Activated naive CD8-positive, alpha-beta T cell treated with anti-CD3 and anti-CD28 coated beads, Interleukin-2, amount 50 U/mL, for 24 hours (primary cell): Measurements from ENCODE around the gene RBFOX2.
"Not testable (repeated sequence)": the region's sequence is repeated elsewhere in the genome, so short reads cannot be mapped to it uniquely, and the experiment has no call there.

Source experiments
- ATAC-seq: fragments of 150-1000 bp; cut with Tn5 transposase; one replicate; pipeline ENCODE4 v1.10.0; 2021
- DNase-seq: peaks from one replicate; pipeline ENCODE4 v3.0.0; 2021
- H3K27ac Mint-ChIP-seq: one replicate; pipeline ENCODE4 v1.8.0; 2021; ENCODE audit warnings: mild to moderate bottlenecking, mixed read lengths
- H3K27me3 Mint-ChIP-seq: one replicate; pipeline ENCODE4 v1.8.0; 2021; ENCODE audit warnings: mixed read lengths
- H3K36me3 Mint-ChIP-seq: one replicate; pipeline ENCODE4 v1.8.0; 2021; ENCODE audit warnings: low read depth, mixed read lengths
- H3K4me1 Mint-ChIP-seq: one replicate; pipeline ENCODE4 v1.8.0; 2021; ENCODE audit warnings: mixed read lengths
- H3K4me3 Mint-ChIP-seq: one replicate; pipeline ENCODE4 v1.8.0; 2021; ENCODE audit warnings: mild to moderate bottlenecking, moderate library complexity, mixed read lengths
- H3K9me3 Mint-ChIP-seq: one replicate; pipeline ENCODE4 v1.8.0; 2021; ENCODE audit warnings: mixed read lengths

RBFOX2 gene

GRCh38 chr22:36028646-36029405 is at the start of gene RBFOX2:
Gene RBFOX2 (minus strand): TSS chr22:36028824. CDS start chr22:36028425, 399 bp downstream.
- H3K4me1 Mint-ChIP-seq: peaks cover 17% of the 10 kb centered on the region
- peak within 1 kb of the TSS; percentile 83 for H3K4me3 Mint-ChIP-seq
- H3K27me3 Mint-ChIP-seq: peaks cover 23% of the 10 kb centered on the region
- peak; percentile 81 for ATAC-seq
- DNase-seq: peak; percentile 78
- H3K36me3 Mint-ChIP-seq: no peaks in the 10 kb centered on the region
- no peaks in the 10 kb centered on the region for H3K9me3 Mint-ChIP-seq
- peak within 1 kb of the TSS; percentile 33 for H3K27ac Mint-ChIP-seq

GRCh38 chr22:36077271-36077670 is 48.6 kb upstream of the RBFOX2 start:
- Mint-ChIP-seq H3K4me1 (peaks cover 3% of the 10 kb centered on the region), H3K27me3 (no peaks in the 10 kb centered on the region), H3K27ac (no peak overlapping the region), H3K9me3 (no peaks in the 10 kb centered on the region), H3K4me3 (no peak overlapping the region), H3K36me3 (no peaks in the 10 kb centered on the region)
- ATAC-seq: no peak
- no peak for DNase-seq

- Mint-ChIP-seq H3K27me3 (no peaks in the 10 kb centered on the region), H3K4me1 (peaks cover 3% of the 10 kb centered on the region), H3K27ac (no peak overlapping the region), H3K36me3 (no peaks in the 10 kb centered on the region), H3K4me3 (no peak overlapping the region), H3K9me3 (no peaks in the 10 kb centered on the region)
- DNase-seq (no peak), ATAC-seq (no peak)
These were observed 47.1 kb upstream of the RBFOX2 start for GRCh38 chr22:36075724-36076123.

- no peaks in the 10 kb centered on the region for H3K9me3 Mint-ChIP-seq
- DNase-seq: no peak
- H3K27ac Mint-ChIP-seq: no peak overlapping the region
- peaks cover 3% of the 10 kb centered on the region for H3K4me1 Mint-ChIP-seq
- ATAC-seq: no peak
- no peaks in the 10 kb centered on the region for H3K27me3 Mint-ChIP-seq
- no peaks in the 10 kb centered on the region for H3K36me3 Mint-ChIP-seq
- H3K4me3 Mint-ChIP-seq: no peak overlapping the region
These were observed 46.6 kb upstream of the RBFOX2 start for GRCh38 chr22:36075230-36075629.

GRCh38 chr22:36073476-36073875 is 44.9 kb upstream of the RBFOX2 start:
- DNase-seq (no peak), ATAC-seq (no peak)
- no peaks in the 10 kb centered on the region for H3K27me3 Mint-ChIP-seq
- no peaks in the 10 kb centered on the region for H3K36me3 Mint-ChIP-seq
- H3K9me3 Mint-ChIP-seq: no peaks in the 10 kb centered on the region
- no peak overlapping the region for H3K4me3 Mint-ChIP-seq
- H3K4me1 Mint-ChIP-seq: no peaks in the 10 kb centered on the region
- no peak overlapping the region for H3K27ac Mint-ChIP-seq

- ATAC-seq, H3K4me1 Mint-ChIP-seq, H3K36me3 Mint-ChIP-seq, H3K9me3 Mint-ChIP-seq, H3K27me3 Mint-ChIP-seq, H3K4me3 Mint-ChIP-seq, DNase-seq: not testable (repeated sequence)
- H3K27ac Mint-ChIP-seq: peak overlapping the region; percentile 49
These were observed 42.0 kb upstream of the RBFOX2 start for GRCh38 chr22:36070645-36071044.

- Mint-ChIP-seq H3K36me3 (no peaks in the 10 kb centered on the region), H3K9me3 (no peaks in the 10 kb centered on the region), H3K27ac (no peak overlapping the region), H3K4me3 (no peak overlapping the region), H3K4me1 (peaks cover 8% of the 10 kb centered on the region), H3K27me3 (peaks cover 3% of the 10 kb centered on the region)
- no peak for ATAC-seq
- no peak for DNase-seq
These were observed 40.7 kb upstream of the RBFOX2 start for GRCh38 chr22:36069368-36069767.

- H3K27me3 Mint-ChIP-seq: peaks cover 3% of the 10 kb centered on the region
- H3K27ac Mint-ChIP-seq: no peak overlapping the region
- ATAC-seq: no peak
- DNase-seq: no peak
- no peaks in the 10 kb centered on the region for H3K36me3 Mint-ChIP-seq
- no peaks in the 10 kb centered on the region for H3K9me3 Mint-ChIP-seq
- no peak overlapping the region for H3K4me3 Mint-ChIP-seq
- peaks cover 8% of the 10 kb centered on the region for H3K4me1 Mint-ChIP-seq
These were observed 40.2 kb upstream of the RBFOX2 start for GRCh38 chr22:36068776-36069344.

- Mint-ChIP-seq H3K27ac (no peak overlapping the region), H3K36me3 (no peaks in the 10 kb centered on the region), H3K4me3 (no peak overlapping the region), H3K4me1 (peaks cover 8% of the 10 kb centered on the region), H3K27me3 (peaks cover 3% of the 10 kb centered on the region), H3K9me3 (no peaks in the 10 kb centered on the region)
- ATAC-seq: no peak
- DNase-seq: no peak
These were observed 38.6 kb upstream of the RBFOX2 start for GRCh38 chr22:36067235-36067558.

GRCh38 chr22:36065775-36066544 is 37.3 kb upstream of the RBFOX2 start:
- Mint-ChIP-seq H3K4me3 (peak overlapping the region; percentile 78), H3K4me1 (peaks cover 8% of the 10 kb centered on the region), H3K27ac (peak overlapping the region; percentile 85), H3K9me3 (no peaks in the 10 kb centered on the region), H3K27me3 (peaks cover 3% of the 10 kb centered on the region), H3K36me3 (no peaks in the 10 kb centered on the region)
- ATAC-seq (peak; percentile 71), DNase-seq (peak; percentile 77)

GRCh38 chr22:36065462-36065774 is 36.8 kb upstream of the RBFOX2 start:
- no peak for DNase-seq
- Mint-ChIP-seq H3K4me3 (peak overlapping the region; percentile 78), H3K36me3 (no peaks in the 10 kb centered on the region), H3K4me1 (peaks cover 8% of the 10 kb centered on the region), H3K27ac (peak overlapping the region; percentile 84), H3K27me3 (peaks cover 3% of the 10 kb centered on the region), H3K9me3 (no peaks in the 10 kb centered on the region)
- peak; percentile 22 for ATAC-seq

GRCh38 chr22:36064358-36064757 is 35.7 kb upstream of the RBFOX2 start:
- Mint-ChIP-seq H3K4me1 (peaks cover 8% of the 10 kb centered on the region), H3K27ac (no peak overlapping the region), H3K9me3 (no peaks in the 10 kb centered on the region), H3K4me3 (no peak overlapping the region), H3K27me3 (peaks cover 3% of the 10 kb centered on the region), H3K36me3 (no peaks in the 10 kb centered on the region)
- ATAC-seq: no peak
- no peak for DNase-seq

- Mint-ChIP-seq H3K27ac (no peak overlapping the region), H3K36me3 (no peaks in the 10 kb centered on the region), H3K9me3 (no peaks in the 10 kb centered on the region), H3K4me3 (no peak overlapping the region), H3K4me1 (peaks cover 8% of the 10 kb centered on the region), H3K27me3 (peaks cover 6% of the 10 kb centered on the region)
- ATAC-seq: peak; percentile 49
- DNase-seq: no peak
These were observed 28.4 kb upstream of the RBFOX2 start for GRCh38 chr22:36056980-36057379.

- no peak overlapping the region for H3K4me3 Mint-ChIP-seq
- H3K4me1 Mint-ChIP-seq: peaks cover 8% of the 10 kb centered on the region
- DNase-seq (no peak), ATAC-seq (no peak)
- peaks cover 6% of the 10 kb centered on the region for H3K27me3 Mint-ChIP-seq
- no peak overlapping the region for H3K27ac Mint-ChIP-seq
- no peaks in the 10 kb centered on the region for H3K9me3 Mint-ChIP-seq
- no peaks in the 10 kb centered on the region for H3K36me3 Mint-ChIP-seq
These were observed 27.0 kb upstream of the RBFOX2 start for GRCh38 chr22:36055376-36056295.
